Skeletal muscle satellite cell (primary cell): ENCODE results near the gene OBP2A.

Experiments used
- H3K27me3 ChIP-seq: 2 replicates; pipeline ENCODE4 v1.7.0; 2013; ENCODE audit warnings: low read length; ENCODE audit not compliant: control insufficient read depth, insufficient read depth
- H3K36me3 ChIP-seq: 2 replicates; pipeline ENCODE4 v1.7.0; 2013; ENCODE audit warnings: mild to moderate bottlenecking, control low read depth, low read length; ENCODE audit not compliant: insufficient read depth
- H3K4me1 ChIP-seq: 2 replicates; pipeline ENCODE4 v1.7.0; 2013; ENCODE audit warnings: low read length; ENCODE audit not compliant: control insufficient read depth, insufficient read depth
- H3K4me2 ChIP-seq: 2 replicates; pipeline ENCODE4 v1.7.0; 2013; ENCODE audit warnings: mild to moderate bottlenecking, low read length
- H3K4me3 ChIP-seq: 2 replicates; pipeline ENCODE4 v1.7.0; 2013; ENCODE audit warnings: low read length
- H3K9ac ChIP-seq: 2 replicates; pipeline ENCODE4 v1.7.0; 2013; ENCODE audit warnings: mild to moderate bottlenecking, low read depth, low read length, moderate library complexity
- H3K9me3 ChIP-seq: replicated peaks from 2 replicates; pipeline ENCODE4 v1.7.0; 2013; ENCODE audit warnings: mild to moderate bottlenecking, control low read depth, low read length

Gene OBP2A

GRCh38 chr9:135514342-135515082 lies 31.4 kb upstream of the OBP2A start:
- Histone ChIP-seq H3K27me3 (peaks cover 12% of the 10 kb centered on the region), H3K4me1 (no peaks in the 10 kb centered on the region), H3K36me3 (no peaks in the 10 kb centered on the region), H3K4me2 (no peak overlapping the region), H3K9me3 (no peaks in the 10 kb centered on the region), H3K9ac (no peak overlapping the region), H3K4me3 (no peak overlapping the region)

- Histone ChIP-seq H3K9ac (no peak overlapping the region), H3K27me3 (peaks cover 15% of the 10 kb centered on the region), H3K36me3 (no peaks in the 10 kb centered on the region), H3K4me3 (no peak overlapping the region), H3K4me1 (no peaks in the 10 kb centered on the region), H3K4me2 (no peak overlapping the region), H3K9me3 (no peaks in the 10 kb centered on the region)
Observed at GRCh38 chr9:135515083-135515951, 30.6 kb upstream of the OBP2A start.

DNA sequence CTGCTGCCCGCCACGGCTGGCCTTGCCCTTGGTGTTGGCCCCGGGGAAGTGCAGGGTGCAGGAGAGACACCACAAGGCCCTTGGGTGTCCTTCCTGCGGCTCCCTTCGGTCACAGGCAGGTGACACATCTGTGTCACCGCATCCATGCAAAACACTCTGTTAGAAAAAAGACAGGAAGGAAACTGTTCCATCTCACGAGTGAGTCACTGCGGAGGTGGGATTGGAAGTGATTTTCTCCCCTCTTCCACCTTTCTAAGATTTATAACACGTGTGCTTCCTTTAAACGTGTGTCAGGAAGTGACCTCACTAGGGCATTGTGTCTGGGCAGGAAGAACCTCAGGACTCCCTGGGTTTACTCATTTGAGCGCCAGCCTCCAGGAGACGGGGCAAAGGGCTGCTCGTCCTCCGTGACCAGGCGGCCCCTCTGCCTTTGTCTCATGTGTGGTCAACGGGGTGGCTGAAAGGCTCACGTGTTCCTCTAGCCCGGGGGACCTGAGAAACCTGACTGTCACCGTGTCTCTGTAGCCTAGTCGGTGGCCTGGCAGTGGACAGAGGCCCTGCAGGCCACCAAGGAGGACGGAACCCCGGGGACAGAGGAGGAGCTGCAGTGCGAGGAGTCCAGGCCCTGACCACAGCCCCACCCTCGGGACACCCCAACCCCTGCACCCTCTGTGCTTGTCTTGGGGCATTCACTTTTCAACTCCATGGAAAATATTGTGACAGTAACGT lies 29.6 kb upstream of the OBP2A start:
- Histone ChIP-seq H3K4me3 (no peak overlapping the region), H3K4me2 (no peak overlapping the region), H3K27me3 (peaks cover 19% of the 10 kb centered on the region), H3K4me1 (no peaks in the 10 kb centered on the region), H3K9ac (no peak overlapping the region), H3K9me3 (no peaks in the 10 kb centered on the region), H3K36me3 (no peaks in the 10 kb centered on the region)

DNA sequence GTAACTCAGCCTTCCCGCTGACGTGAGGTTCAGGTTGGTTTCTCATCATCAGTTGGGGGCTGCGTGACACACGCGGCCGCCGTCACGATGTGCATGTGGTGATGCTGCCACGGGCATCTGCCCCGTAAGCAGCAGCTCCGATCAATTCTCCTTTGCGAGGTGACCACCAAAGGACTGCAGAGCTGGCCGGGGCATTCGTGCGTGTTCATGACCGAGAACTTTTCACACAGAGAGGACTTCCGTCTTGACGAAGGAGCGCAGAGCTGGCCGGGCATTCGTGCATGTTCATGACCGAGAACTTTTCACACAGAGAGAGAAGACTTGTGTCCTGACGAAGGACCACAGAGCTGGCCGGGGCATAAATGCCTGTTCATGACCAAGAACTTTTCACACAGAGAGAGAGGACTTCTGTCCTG lies 28.5 kb upstream of the OBP2A start:
- H3K4me3 ChIP-seq = no peak overlapping the region
- H3K4me2 ChIP-seq = no peak overlapping the region
- H3K9me3 ChIP-seq = no peaks in the 10 kb centered on the region
- H3K27me3 ChIP-seq = peaks cover 22% of the 10 kb centered on the region
- no peaks in the 10 kb centered on the region for H3K36me3 ChIP-seq
- H3K4me1 ChIP-seq = no peaks in the 10 kb centered on the region
- H3K9ac ChIP-seq = no peak overlapping the region

GRCh38 chr9:135519179-135519971 lies 26.6 kb upstream of the OBP2A start:
- H3K4me2 ChIP-seq = no peak overlapping the region
- no peaks in the 10 kb centered on the region for H3K9me3 ChIP-seq
- H3K9ac ChIP-seq = no peak overlapping the region
- H3K36me3 ChIP-seq = no peaks in the 10 kb centered on the region
- peaks cover 22% of the 10 kb centered on the region for H3K27me3 ChIP-seq
- no peak overlapping the region for H3K4me3 ChIP-seq
- H3K4me1 ChIP-seq = no peaks in the 10 kb centered on the region

- no peaks in the 10 kb centered on the region for H3K9me3 ChIP-seq
- peaks cover 18% of the 10 kb centered on the region for H3K27me3 ChIP-seq
- H3K4me1 ChIP-seq = no peaks in the 10 kb centered on the region
- no peak within 1 kb of the TSS for H3K4me3 ChIP-seq
- H3K4me2 ChIP-seq = no peak within 1 kb of the TSS
- H3K9ac ChIP-seq = no peak within 1 kb of the TSS
- H3K36me3 ChIP-seq = no peaks in the 10 kb centered on the region
Observed at GRCh38 chr9:135520916-135521607, 24.9 kb upstream of the OBP2A start, which contains the start of gene LCN1. Gene LCN1, plus strand, starts transcription at chr9:135521440. Its CDS starts 58 bp downstream, at chr9:135521498.

- no peak overlapping the region for H3K4me2 ChIP-seq
- peaks cover 18% of the 10 kb centered on the region for H3K27me3 ChIP-seq
Observed at GRCh38 chr9:135521608-135522095, 24.3 kb upstream of the OBP2A start.

DNA sequence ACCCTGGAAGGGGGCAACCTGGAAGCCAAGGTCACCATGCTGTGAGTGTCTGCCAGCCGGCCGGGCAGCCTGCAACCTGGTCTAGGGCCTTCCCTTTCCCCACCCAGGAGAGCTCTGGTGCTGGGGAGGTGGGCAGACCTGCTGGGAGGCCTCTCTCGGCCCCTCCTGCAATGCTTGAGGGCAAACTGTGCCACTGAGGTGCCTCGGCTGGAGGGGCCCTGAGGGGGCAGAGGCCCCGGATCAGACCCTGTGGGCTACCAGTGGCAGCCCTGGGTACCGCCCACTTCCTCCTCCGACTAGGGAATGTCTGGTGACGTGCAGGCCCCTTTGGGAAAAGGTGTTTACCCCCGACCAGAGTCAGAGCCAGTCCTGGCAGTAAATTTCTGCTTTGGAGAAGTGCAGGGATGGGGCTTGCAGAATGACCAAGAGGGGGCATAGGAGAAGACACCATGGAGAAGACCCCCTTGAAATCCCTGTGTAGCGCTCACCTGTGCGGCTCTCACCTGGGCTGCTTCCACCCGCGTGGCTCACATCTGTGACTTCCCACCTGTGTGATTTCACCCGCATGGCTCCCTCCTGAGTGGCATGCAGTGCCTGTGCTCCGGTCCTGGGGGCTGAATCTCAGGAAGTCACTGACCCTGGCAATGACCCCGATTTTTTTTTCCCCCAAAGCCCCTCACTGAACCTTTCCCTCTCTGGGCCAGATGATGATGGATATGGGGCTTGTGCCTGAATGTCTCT lies 23.6 kb upstream of the OBP2A start:
- Histone ChIP-seq H3K27me3 (peaks cover 18% of the 10 kb centered on the region), H3K9ac (no peak overlapping the region)

More at GRCh38 chr9:135521608-135522095, 24.3 kb upstream of the OBP2A start:
- Histone ChIP-seq H3K36me3 (no peaks in the 10 kb centered on the region), H3K9ac (no peak overlapping the region), H3K4me3 (no peak overlapping the region), H3K4me1 (no peaks in the 10 kb centered on the region), H3K9me3 (no peaks in the 10 kb centered on the region)

GRCh38 chr9:135522931-135523330 lies 23.0 kb upstream of the OBP2A start:
- Histone ChIP-seq H3K4me3 (no peak overlapping the region), H3K4me2 (no peak overlapping the region), H3K9ac (no peak overlapping the region), H3K36me3 (no peaks in the 10 kb centered on the region), H3K4me1 (no peaks in the 10 kb centered on the region), H3K9me3 (no peaks in the 10 kb centered on the region), H3K27me3 (peaks cover 18% of the 10 kb centered on the region)

More for the DNA sequence above, 23.6 kb upstream of the OBP2A start:
- H3K4me3 ChIP-seq = no peak overlapping the region
- H3K4me2 ChIP-seq = no peak overlapping the region
- H3K36me3 ChIP-seq = no peaks in the 10 kb centered on the region
- no peaks in the 10 kb centered on the region for H3K9me3 ChIP-seq
- H3K4me1 ChIP-seq = no peaks in the 10 kb centered on the region
